GM21528 (cell line): ENCODE results near the gene CELF4.

ENCODE experiments used
- ATAC-seq: cut with Tn5 transposase; IDR thresholded peaks from one replicate; pipeline ENCODE4 v1.9.1; 2021; ENCODE audit warnings: mild to moderate bottlenecking, moderate library complexity; ENCODE audit not compliant: unreplicated experiment, low FRiP score

The CELF4 gene

GRCh38 chr18:37529863-37530262 is 35.7 kb downstream of the CELF4 start:
- ATAC-seq: no peak

DNA sequence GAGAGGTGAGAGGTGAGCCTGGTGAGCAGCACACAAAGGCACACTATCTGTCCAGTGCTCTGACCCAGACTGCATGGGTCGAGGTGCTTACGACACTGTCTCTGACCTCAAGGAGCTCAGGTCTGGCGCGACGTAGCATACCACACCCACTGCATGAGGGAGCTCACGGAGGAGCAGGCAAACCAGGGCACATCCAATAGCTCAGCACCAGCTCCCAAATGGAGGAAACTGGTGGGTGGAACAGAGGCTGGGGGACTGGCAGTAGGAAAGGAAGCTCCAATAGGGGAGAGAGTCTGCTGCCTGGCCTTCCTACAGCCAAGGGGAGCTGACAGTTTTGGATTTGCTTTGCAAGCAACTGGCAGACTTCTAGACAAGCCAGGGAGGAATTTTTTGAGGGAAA is 36.3 kb downstream of the CELF4 start:
- no peak for ATAC-seq

DNA sequence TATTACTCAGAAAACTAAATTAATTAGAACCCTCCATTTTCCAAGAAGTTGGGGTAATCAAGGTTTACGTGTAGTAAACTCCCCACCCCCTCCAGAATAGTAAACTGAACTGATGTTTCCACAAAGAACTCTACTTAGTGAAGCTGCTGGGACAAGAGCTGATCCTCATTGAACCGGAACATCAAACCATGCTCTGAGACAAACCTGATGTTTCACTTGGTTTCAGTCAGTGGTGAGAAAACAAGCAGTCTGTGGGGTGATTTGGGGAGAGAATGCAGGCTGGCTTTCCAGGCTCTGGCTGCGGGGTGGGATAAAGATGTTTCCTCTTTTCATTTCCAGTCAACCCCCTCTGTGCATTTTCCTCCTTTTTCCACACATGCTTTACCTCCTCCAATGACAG is 38.2 kb downstream of the CELF4 start:
- ATAC-seq: no peak

GRCh38 chr18:37525262-37525585 is 40.4 kb downstream of the CELF4 start:
- ATAC-seq: no peak

- ATAC-seq: no peak
Measured at GRCh38 chr18:37524498-37525261, 40.9 kb downstream of the CELF4 start.

GRCh38 chr18:37524139-37524497 is 41.5 kb downstream of the CELF4 start:
- no peak for ATAC-seq

GRCh38 chr18:37521510-37522465 is 43.8 kb downstream of the CELF4 start:
- no peak for ATAC-seq

GRCh38 chr18:37520508-37520907 is 45.1 kb downstream of the CELF4 start:
- no peak for ATAC-seq

- no peak for ATAC-seq
Measured at GRCh38 chr18:37519510-37520135, 46.0 kb downstream of the CELF4 start.

DNA sequence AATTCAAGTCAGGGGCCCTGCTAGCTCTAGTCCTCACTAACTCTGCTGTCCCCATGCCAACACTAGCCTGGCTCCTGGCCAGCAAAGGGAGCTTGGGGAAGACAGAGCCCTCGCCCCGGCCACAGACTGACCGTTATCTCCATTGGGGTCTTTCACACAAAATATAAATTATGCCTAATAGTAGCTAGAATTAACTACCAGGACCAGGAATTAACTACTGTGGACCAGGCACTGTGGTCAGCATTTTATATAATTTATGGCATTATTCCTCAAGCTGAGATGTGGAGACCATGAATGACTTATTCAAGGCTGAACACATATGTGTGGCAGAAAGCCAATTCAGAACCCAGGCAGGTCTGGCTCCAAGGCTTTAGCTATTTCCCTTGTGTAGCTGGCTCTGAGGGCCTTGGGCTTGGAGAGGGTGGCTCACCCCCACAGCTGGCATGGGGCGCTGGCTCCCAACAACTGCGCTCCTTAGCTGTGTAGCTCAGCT is 49.2 kb downstream of the CELF4 start:
- ATAC-seq: no peak

- no peak for ATAC-seq
Measured at GRCh38 chr18:37514953-37515352, 50.6 kb downstream of the CELF4 start.

DNA sequence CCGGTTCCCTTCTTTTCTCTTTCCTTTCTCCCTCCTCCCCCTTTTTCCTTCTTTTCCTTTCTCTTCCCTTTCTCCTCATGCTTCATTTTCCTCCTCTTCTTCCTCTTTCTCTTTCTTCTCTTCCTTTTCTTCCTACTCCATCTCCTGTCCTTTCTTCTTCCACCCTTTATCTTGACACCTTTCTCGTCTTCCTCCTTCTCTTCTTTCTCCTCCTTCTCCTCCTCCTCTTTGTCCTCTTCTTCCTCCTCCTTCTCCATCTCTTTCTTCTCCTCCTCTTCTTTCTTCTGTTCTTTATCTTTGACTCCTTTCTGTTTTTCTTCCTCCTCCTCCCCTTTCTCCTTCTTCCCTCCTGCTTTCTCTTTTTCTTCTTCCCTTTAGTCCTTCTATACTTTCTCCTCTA is 53.2 kb downstream of the CELF4 start:
- no peak for ATAC-seq

GRCh38 chr18:37511721-37512298 is 53.8 kb downstream of the CELF4 start:
- ATAC-seq: no peak

DNA sequence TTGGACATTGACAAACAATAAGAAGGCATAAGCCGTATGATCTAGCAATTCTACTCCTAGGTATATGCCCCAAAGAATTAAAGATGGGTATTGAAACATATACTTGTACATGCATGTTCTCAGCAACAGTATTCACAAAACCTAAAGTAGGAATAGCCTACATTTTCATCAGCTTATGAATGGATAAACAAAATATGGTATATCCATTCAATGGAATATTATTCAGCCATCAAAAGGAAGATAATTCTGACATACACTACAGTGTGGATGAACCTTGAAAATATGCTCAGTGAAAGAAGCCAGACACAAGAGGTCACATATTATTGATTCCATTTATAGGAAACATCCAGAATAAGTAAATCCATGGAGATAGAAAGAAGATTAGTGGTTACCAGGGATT is 56.0 kb downstream of the CELF4 start:
- no peak for ATAC-seq

- ATAC-seq: no peak
Measured at GRCh38 chr18:37508207-37508606, 57.4 kb downstream of the CELF4 start.

GRCh38 chr18:37507239-37507638 is 58.4 kb downstream of the CELF4 start:
- no peak for ATAC-seq

GRCh38 chr18:37506001-37506400 is 59.6 kb downstream of the CELF4 start:
- no peak for ATAC-seq

DNA sequence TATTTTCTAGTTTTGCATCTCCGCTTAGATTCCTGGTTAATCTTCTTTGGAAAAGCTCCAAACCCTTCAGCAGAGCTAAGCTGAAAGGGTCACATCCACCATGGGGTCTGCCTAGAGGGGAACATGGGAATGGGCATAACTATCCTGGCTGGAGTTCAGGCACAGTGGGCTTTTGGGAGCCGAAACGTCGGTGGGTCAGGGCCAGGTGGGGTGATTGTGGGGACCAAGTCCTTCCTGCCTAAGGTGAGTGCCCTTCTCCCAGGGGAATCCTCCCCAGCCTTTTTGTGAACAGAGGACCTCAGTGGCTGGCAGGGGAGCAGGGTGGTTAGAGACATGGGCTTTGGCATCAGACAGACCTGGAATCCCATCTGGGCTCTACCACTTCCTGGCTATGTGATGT is 60.3 kb downstream of the CELF4 start:
- no peak for ATAC-seq

DNA sequence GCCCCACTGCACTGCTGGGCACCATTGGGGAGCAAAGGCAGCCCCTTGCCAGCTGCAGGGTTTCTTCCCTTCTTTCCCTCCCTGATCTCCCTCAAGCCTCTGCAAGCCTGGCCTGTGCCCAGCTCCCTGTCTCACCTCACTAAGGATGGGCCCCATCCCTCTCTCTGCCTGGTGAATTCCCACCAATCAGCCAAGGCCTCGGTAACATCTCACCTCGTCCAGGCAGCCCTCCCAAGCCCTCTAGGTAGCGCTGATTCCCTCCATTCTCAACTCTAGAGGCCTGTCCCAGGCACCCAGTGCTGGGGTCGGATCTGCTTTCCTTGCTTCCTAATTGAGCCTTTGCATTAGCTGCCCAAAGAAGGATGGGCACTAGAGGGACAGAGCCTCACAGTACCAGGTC is 63.0 kb downstream of the CELF4 start:
- no peak for ATAC-seq

DNA sequence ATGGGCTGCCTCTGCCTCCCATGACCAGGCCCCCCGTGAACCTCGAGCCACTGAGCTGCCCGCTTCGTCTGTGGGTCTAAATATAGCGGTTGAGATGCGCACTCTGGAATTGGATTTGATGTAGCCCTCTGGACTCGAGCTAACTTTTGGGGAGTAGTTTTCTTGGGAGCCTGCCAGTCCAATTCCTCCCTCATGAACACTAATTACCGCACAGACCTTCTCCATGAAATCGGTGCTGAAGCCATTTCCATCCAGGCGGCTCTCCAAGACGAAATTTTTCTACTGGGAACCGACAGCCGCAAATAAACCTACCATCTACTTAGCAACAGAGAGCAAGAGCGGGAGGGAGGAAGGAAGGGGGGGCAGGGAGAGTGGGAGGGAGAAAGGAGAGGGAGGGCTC is 63.6 kb downstream of the CELF4 start:
- no peak for ATAC-seq

DNA sequence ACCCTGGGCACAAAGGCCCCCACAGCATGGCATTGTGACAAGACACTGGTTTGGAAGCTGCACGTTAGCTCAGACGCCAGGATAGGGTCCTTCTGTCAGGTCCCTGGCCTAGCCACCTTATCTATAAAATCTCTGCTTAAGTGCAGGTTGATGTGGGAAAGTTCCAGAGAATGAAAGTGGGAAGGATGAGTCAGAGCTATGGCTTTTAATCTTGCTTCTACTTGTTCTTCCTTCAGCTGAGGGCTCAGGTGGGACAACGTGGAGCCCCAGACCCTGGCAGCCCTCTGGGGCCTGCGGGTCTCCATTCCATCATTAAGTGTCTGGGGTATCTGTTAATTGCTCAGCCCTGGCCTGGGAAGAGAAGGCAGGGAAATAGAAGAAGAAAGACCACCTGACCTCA is 64.5 kb downstream of the CELF4 start:
- no peak for ATAC-seq
